Lung microvascular endothelial cell (primary cell): ENCODE results near the gene LBP. TPM values are rescaled to one million over a fixed set of nuclear protein-coding genes. Genes with fewer than 3 reads are reported as not detected.
"Not testable (repeated sequence)": the region's sequence is repeated elsewhere in the genome, so short reads cannot be mapped to it uniquely, and the experiment has no call there.

Source experiments
- DNase-seq, 2 donors: peaks; one replicate each; pipeline versions ENCODE4 v3.0.0 to v3.0.0-alpha.2; 2010; ENCODE audit warnings: low read depth in 2 of 2
- total RNA-seq: library from RNA; depleted of rRNA; stranded (reverse); fragments of >200 nt; gene quantifications from 2 replicates; pipeline ENCODE4 v1.2.1, GENCODE V29; 2014

Gene LBP
- total RNA-seq, result under 0.01 TPM in 2 replicates

- DNase-seq, result no peak
Observed at GRCh38 chr20:38346247-38346651, at the start of gene LBP. LBP (plus strand) TSS chr20:38346482; CDS start chr20:38346517, 35 bp downstream.

- DNase-seq, result no peak
Observed at GRCh38 chr20:38297916-38298674, 48.2 kb upstream of the LBP start.

GRCh38 chr20:38298768-38299288 lies 47.5 kb upstream of the LBP start:
- peak; percentile 28 to 45 for DNase-seq

- DNase-seq, result no peak
Observed at GRCh38 chr20:38299963-38300362, 46.3 kb upstream of the LBP start.

GRCh38 chr20:38300438-38300837 lies 45.8 kb upstream of the LBP start:
- DNase-seq, result no peak

GRCh38 chr20:38301309-38301708 lies 45.0 kb upstream of the LBP start:
- DNase-seq, result no peak

GRCh38 chr20:38302786-38303185 lies 43.5 kb upstream of the LBP start:
- DNase-seq, result no peak

GRCh38 chr20:38303908-38304379 lies 42.3 kb upstream of the LBP start, which contains the start of gene BPI:
BPI (plus strand) TSS chr20:38304156; CDS start chr20:38304224, 68 bp downstream.
- no peak for DNase-seq

- DNase-seq, result peak; percentile 49 to 61
Observed at GRCh38 chr20:38304845-38305447, 41.3 kb upstream of the LBP start.

- DNase-seq, result no peak
Observed at GRCh38 chr20:38305541-38305940, 40.7 kb upstream of the LBP start.

GRCh38 chr20:38306379-38306778 lies 39.9 kb upstream of the LBP start:
- peak in 1 of 2 donors; percentile 16 for DNase-seq

- peak in 1 of 2 donors; percentile 79 for DNase-seq
Observed at GRCh38 chr20:38307371-38308046, 38.8 kb upstream of the LBP start.

GRCh38 chr20:38308047-38308438 lies 38.2 kb upstream of the LBP start:
- no peak for DNase-seq

- DNase-seq, result no peak
Observed at GRCh38 chr20:38308447-38308846, 37.8 kb upstream of the LBP start.

GRCh38 chr20:38311091-38311490 lies 35.2 kb upstream of the LBP start:
- no peak for DNase-seq

GRCh38 chr20:38311491-38311890 lies 34.8 kb upstream of the LBP start:
- DNase-seq, result no peak

GRCh38 chr20:38313676-38314075 lies 32.6 kb upstream of the LBP start:
- DNase-seq, result no peak

GRCh38 chr20:38314350-38314749 lies 31.9 kb upstream of the LBP start:
- not testable (repeated sequence) for DNase-seq

GRCh38 chr20:38315290-38315966 lies 30.9 kb upstream of the LBP start:
- peak; percentile 36 to 45 for DNase-seq

GRCh38 chr20:38316341-38316740 lies 29.9 kb upstream of the LBP start:
- no peak for DNase-seq

GRCh38 chr20:38317422-38317821 lies 28.9 kb upstream of the LBP start:
- DNase-seq, result no peak
